Measurements from ENCODE around the gene HOXA7. TPM values are rescaled to one million over a fixed set of nuclear protein-coding genes. Genes with fewer than 3 reads are reported as not detected.

The HOXA7 gene
- total RNA-seq, 1 donor = not detected

GRCh38 chr7:27188386-27189294 is 32.2 kb upstream of the HOXA7 start:
- DNase-seq (ENCODE audit: low read depth) = peak; percentile 28
- no peak overlapping the region for H3K4me3 ChIP-seq (ENCODE audit: low read depth, low read length)
- TF ChIP-seq CTCF (IDR thresholded peaks at IDR 0.05; ENCODE audit: insufficient read depth, low read length) = no peak

GRCh38 chr7:27187475-27188385 is 31.3 kb upstream of the HOXA7 start:
- H3K4me3 ChIP-seq (ENCODE audit: low read depth, low read length) = no peak overlapping the region
- DNase-seq (ENCODE audit: low read depth) = no peak
- TF ChIP-seq CTCF (IDR thresholded peaks at IDR 0.05; ENCODE audit: insufficient read depth, low read length) = no peak

- no peak for TF ChIP-seq CTCF (IDR thresholded peaks at IDR 0.05; ENCODE audit: insufficient read depth, low read length)
- no peak for DNase-seq (ENCODE audit: low read depth)
- H3K4me3 ChIP-seq (ENCODE audit: low read depth, low read length) = no peak overlapping the region
These were observed 30.4 kb upstream of the HOXA7 start for GRCh38 chr7:27186668-27187474.

- H3K4me3 ChIP-seq (ENCODE audit: low read depth, low read length) = no peak overlapping the region
- no peak for DNase-seq (ENCODE audit: low read depth)
- TF ChIP-seq CTCF (IDR thresholded peaks at IDR 0.05; ENCODE audit: insufficient read depth, low read length) = no peak
These were observed 29.6 kb upstream of the HOXA7 start for GRCh38 chr7:27185854-27186667.

- DNase-seq (ENCODE audit: low read depth) = no peak
- no peak for TF ChIP-seq CTCF (IDR thresholded peaks at IDR 0.05; ENCODE audit: insufficient read depth, low read length)
- H3K4me3 ChIP-seq (ENCODE audit: low read depth, low read length) = peak within 1 kb of the TSS; percentile 33
These were observed 28.8 kb upstream of the HOXA7 start, which contains the start of gene HOXA11 for GRCh38 chr7:27185013-27185853. Gene HOXA11, minus strand, starts transcription at chr7:27185232. Its CDS starts 88 bp downstream, at chr7:27185144.

Data from fibroblast of the aortic adventitia (primary cell).